Measurements from ENCODE around the gene SLC25A42.
"Not testable (repeated sequence)": the region's sequence is repeated elsewhere in the genome, so short reads cannot be mapped to it uniquely, and the experiment has no call there.

SLC25A42 gene

DNA sequence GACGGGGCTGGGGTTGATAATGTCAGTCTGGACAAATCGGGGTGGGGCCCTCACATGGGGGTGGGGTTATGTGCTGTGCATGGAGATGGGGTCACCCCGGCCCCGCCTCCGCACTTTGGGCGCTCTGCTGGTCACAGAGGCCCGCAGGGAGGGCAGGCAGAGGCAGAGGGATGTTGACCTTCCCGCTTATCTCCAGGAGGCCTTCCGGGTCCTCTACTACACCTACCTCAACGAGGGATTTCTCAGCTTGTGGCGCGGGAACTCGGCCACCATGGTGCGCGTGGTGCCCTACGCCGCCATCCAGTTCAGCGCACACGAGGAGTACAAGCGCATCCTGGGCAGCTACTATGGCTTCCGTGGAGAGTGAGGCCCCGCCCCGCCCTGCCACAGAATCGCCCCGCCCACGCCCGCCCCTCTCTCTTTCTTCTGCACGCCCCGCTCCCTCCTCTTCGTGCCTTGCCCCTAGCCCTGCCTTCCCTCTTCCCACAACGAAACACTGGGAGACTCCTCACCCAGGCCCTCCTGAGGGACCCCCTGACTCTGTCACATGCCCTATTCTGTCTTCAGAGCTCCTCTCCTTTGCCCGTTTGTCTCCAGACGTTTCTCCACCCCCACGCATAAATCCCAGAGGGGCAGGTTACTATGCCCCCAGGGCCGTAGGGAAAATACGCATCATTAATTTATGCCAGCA, 41.7 kb downstream of the SLC25A42 start:
- no peak for DNase-seq (ENCODE audit: low read depth)

DNA sequence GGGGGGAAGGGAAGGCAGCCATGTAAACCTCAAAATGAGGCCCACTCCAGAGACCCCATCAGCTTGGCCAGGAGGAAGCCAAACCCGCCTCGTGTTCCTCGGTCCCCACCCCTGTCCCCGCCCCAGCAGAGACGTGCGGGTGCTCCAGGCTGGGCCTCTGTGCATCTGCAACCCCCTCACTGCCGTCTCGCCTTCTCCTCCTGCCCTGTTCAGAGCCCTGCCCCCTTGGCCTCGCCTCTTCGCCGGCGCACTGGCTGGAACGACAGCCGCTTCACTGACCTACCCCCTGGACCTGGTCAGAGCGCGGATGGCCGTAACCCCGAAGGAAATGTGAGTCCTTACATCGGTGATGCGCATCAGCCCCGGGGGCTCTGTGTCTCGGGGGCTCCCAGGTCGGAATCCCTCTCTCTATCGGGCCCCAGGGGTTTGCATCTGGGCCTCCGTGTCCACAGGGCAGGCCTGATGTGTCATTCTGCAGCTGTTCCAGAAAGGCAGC, 42.3 kb downstream of the SLC25A42 start:
- no peak for DNase-seq (ENCODE audit: low read depth)

DNA sequence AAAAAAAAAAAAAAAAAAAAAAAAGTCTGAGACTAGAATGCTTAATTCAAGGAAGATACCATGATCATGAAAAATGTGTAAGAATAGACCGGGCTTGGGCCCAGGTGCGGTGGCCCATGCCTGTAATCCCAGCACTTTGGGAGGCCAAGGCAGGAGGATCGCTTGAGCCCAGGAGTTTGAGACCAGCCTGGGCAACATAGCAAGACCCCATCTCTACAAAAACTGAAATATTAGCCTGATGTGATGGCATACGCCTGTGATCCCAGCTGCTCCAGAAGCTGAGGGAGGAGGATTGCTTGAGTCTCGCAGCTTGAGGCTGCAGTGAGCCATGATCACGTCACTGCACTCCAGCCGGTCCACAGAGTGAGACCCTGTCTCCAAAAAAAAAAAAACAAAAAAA, 43.1 kb downstream of the SLC25A42 start:
- DNase-seq (ENCODE audit: low read depth) = not testable (repeated sequence)

DNA sequence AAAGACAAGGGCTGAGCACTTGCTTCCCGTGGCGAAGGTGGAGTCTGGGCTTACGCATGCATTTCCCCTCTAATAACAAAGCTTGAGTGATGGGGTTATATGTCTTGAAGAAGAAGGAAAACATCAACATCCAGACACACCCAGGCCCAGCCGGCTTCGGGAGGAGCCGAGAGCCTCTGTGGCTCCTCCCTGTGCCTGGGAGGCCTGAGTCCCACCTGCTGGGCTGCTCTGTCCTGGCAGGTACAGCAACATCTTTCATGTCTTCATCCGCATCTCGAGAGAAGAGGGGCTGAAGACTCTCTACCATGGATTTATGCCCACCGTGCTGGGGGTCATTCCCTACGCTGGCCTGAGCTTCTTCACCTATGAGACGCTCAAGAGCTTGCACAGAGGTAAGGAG, 43.9 kb downstream of the SLC25A42 start:
- no peak for DNase-seq (ENCODE audit: low read depth)

DNA sequence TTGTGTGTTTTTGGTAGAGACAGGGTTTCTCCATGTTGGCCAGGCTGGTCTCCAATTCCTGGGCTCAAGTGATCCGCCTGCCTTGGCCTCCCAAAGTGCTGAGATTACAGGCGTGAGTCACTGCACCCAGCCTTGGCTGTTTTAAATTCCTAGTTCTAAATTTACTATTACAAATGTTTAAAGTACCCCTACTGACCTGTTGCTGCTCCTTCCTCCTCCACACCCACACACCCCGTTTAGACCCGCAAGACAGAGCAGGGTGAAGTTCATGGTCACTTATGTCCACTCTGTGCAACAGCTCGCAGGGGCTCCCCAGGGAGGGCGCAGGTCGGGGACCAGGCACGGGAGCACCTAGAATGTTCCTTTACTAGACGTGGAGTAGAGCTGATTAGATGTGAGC, 45.8 kb downstream of the SLC25A42 start:
- DNase-seq (ENCODE audit: low read depth) = no peak

DNA sequence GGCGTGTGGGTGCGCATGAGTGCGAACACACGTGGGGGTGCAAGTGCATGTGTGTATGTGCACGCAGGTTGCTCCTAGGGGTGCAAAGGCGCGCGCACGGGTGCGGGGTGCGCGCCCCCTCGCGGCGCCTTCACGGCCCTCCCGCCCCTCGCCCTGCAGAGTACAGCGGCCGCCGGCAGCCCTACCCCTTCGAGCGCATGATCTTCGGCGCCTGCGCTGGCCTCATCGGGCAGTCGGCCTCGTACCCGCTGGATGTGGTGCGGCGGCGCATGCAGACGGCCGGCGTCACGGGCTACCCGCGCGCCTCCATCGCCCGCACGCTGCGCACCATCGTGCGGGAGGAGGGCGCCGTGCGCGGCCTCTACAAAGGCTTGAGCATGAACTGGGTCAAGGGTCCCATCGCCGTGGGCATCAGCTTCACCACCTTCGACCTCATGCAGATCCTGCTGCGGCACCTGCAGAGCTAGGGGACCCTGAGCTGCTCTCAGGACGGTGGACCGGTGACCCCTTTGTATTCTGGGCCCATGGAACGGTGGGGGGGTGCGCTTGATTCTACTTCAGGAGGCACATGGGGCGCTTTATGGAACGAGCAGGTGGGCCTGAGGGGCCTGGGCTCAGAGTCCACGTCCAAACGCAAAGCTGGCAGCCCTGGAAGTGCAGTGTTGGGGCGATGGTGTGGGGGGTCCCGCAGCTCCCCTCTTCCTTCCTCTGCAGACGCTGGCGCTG, 46.8 kb downstream of the SLC25A42 start:
- DNase-seq (ENCODE audit: low read depth) = no peak

DNA sequence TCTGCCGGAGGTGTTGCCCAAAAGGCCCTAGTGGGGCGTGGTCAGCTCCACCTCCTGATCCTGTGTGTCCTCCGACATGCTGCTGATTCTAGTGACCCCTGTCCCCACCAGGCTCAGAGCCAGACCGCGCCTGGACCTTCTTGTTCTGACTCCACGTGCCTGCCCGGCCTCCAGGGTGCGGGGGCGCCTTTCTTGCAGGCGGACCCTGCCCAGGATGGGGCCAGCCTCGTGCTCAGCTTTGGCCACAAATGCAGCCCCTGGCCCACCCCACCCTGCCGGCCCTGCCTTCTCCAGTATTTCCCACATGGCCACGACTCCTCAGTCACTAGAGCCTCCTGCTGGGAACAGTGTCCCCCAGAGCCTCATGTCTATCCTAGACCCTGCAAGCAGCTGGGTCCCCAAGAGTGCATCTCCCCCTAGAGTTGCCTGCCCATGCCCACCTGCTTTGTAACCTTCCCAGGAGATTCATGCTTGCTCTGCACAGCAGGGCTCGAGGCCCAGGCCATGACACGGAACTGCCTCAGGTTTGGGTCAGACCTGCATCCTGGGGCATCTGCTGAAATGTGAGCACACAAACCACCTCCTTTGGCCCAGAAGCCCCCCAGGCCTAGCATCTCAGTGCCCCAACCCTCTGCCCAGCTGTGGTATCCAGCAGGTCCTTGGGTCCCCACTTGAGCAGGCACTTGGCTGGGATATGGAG, 47.5 kb downstream of the SLC25A42 start:
- no peak for DNase-seq (ENCODE audit: low read depth)

DNA sequence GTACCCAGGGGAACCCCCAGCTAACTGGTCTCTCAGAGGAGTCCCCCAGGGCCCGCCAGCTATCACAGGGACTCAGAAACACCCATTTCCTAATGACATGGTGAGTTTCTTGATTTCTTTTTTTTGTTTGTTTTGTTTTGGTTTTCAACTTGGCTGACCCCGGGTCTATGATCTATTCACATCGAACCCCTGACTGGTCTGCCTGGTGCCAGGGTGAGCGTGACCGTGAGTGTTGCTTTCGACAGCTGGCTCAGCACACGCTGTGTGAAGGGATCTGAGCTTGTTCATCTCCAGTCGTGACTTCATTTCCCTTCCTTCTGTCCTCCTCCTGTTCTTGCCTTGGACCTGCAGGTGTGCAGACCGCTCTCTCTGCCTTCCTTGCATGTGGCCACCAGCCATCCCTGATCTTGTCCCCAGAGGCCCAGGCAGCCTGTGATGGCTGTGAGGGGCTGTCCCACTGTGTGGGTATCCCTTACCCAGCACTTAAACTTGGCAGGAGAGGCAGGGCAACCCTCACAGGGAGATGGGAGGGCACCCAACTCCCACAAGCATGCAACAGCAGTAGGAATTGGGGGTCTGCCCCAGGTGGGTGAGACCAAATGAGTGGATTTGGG, 48.3 kb downstream of the SLC25A42 start:
- DNase-seq (ENCODE audit: low read depth) = no peak

DNA sequence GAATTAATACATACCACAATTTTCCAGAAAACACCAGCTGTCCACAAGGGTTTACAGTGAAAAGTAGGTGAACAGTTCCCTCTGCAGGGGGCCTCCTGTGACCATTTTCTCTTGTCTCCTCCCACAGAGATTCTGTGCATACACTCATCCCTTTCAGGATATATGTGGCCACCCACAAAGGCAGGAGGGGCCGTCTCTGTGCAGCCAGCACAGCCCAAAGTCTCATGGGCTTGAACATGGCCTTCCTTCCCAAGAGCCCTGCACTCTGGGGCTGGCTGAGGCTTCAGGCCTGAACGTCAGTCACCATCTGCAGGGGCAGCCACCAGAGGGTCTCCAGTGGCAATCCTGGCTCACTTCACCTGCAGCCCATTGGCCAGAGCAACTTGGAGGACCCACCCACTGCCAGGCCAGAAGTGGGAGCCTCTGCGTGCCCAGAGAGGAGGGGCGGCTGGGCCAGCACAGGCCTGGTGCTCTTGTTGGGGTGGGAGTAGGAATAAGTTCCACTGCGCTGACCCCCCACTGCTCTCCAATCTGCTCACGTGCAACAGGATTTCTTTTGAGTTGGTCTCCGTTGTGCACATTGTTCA, 49.3 kb downstream of the SLC25A42 start:
- DNase-seq (ENCODE audit: low read depth) = no peak

DNA sequence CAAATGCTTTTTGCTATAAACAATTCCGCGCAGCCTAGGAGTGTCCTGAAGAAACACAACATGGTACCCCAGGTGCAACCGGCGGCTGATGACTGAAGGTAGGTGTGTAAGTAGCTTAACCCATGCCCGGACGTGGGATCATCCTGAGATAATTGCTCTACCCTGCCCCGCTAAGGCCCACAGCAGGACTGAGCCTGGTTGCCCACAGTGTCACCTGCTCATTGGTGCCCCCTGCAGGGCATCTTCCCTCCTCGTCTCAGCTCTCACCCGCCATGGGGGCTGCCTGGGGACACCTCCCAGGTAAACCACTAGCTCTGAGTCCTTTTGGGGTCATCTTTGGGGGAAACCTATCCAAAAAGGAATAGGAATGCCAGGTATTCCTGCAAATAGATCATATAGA, 52.2 kb downstream of the SLC25A42 start:
- DNase-seq (ENCODE audit: low read depth) = no peak

DNA sequence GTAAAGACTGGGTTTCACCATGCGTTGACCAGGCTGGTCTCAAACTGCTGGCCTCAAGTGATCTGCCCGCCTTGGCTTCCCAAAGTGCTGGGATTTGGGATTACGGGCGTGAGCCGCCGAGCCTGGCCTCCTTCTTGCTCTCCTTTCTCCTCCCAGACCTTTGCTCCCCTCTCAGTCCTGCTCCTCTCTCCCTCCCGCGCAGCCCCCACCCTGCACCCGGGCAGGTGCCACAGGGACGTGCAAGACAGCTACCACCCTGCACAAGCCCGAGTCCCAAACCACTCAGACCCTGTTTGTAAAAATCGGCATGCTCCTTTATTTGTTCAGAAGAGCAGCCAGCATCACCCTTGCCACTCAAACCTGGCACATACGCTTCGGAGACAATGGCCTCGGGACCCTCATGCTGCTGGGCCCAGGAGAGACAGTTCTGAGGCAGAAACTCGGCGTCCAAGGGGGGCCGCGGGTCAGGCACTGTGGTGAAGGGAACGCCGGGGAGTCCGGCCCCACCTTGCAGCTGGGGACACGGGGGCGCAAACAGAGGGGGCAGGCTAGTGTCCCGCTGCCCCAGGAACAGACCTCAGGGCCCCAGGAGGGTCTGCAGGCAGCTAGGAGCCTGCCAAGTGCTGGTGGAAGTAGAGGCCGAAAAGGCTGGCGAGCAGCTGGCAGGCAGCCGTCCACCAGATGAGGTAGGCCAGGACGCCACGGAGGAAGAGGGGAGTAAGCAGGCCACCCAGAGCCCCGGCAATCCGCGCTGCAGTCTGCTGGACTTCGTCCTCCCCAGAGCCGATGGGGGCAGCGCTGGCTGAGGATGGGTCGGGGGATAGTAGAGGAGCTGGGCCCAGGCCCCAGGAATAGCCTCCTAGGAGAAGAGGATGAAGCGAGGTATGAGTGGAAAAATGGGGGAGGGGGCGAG, 55.8 kb downstream of the SLC25A42 start:
- DNase-seq (ENCODE audit: low read depth) = no peak

DNA sequence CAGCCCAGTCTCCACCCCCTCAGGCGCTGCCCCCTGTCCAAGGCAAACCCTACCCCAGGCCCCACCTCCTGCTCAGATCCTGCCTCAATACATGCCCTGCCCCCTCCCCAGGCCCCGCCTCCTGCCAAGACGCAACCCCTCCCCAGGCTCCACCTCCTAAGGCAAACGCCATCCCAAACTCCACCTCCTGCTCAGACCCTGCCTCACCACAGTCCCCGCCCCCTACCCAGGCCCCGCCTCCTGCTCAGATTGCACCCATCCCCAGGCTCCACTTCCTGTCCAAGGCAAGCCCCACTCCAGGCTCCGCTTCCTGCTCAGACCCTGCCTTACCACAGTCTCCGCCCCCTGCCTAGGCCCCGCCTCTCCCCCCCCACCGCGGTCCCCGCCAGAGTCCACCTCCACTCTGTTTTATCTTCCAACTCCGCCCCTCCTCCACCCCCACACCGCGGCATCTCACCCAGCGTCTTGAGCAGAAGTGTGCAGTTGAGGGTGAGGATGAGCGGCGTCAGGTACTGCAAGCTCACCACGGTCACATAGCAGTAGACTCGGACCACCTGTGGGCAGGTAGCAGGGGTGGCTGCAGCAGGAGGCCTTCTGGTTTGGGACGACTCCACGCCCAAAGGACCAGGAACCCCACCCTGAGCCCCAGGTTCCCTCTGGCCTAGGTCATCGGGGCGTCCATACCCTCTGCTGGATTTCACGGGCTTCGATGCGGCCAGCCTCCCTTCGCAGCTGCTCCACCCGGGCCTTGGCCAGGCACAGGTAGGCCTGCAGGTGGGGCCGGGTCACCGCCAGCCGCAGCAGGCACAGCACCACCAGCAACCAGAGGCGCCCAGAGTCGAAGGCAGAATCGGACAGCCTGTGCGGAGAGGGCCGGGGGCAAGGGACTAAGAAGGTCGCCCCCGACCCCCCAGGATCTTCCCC, 56.8 kb downstream of the SLC25A42 start:
- DNase-seq (ENCODE audit: low read depth) = no peak

DNA sequence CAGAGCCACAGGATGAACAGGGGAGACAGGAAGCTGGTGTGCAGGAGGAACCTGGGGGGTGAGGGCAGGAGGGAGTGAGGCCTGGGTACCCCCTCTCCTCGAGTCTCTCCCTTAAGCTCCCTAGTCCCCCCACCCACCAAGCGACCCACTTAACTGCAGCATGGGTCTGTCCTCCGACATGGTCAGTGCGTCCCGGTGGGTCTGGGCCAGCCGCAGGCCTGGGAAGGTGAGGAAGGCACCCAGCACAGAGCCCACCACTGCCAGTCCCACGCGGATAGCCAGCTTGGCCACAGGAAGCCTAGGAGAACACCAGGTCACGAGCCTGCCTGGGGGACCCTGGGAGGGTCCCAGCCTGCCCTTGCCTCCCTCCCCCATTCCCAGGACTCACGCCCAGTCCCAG, 57.6 kb downstream of the SLC25A42 start:
- no peak for DNase-seq (ENCODE audit: low read depth)

DNA sequence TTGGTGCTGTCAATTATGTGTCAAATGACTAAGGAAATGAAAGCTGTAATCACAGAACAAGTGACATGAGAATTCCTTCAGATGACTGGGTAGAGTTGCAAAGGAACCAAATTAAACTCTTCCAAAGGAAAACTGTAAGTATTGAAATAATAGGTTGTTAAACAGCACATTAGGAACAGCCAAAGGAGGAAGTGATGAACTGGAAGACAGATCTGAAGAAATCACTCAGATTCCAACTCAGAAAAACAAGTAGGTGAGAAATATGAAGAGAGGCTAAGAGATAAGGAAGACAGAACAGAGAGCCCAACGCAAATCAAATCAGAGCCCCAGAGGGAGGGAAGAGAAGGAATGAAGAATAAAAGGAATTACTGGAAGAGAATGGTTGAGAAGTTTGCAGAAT, 59.1 kb downstream of the SLC25A42 start:
- DNase-seq (ENCODE audit: low read depth) = no peak

DNA sequence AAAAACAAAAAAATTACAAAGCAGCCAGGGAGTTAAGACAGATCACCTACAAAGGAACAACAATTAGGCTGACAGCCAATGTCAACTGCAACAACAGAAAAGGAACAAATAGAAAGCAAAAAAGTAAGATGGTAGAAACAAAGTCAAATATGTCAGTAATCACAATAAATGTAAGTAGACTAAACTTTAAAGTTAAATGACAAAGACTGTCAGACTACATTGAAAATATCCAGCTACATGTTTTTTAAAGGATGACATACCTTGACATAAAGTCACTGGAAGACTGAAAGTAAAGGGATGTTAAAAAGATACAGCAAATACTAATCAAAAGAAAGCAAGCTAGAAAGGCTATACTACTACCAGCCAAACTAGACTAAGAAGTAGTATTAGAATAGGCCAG, 59.6 kb downstream of the SLC25A42 start:
- no peak for DNase-seq (ENCODE audit: low read depth)

DNA sequence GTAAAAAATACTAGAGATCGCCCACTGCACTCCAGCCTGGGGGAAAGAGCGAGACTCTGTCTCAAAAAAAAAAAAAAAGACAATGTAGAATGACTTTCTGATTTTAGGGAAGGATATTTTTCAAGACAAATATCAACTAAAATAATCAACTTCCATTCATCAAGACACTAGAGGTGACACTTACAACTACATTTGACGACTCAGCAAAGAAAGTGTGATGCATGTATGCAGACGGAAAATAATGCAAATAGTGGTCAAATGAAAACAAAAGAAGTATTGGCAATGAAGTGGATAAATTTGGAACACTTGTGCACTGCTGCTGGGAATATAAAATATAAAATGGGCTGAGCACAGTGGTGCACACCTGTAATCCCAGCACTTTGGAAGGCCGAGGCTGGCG, 62.3 kb downstream of the SLC25A42 start:
- DNase-seq (ENCODE audit: low read depth) = no peak

DNA sequence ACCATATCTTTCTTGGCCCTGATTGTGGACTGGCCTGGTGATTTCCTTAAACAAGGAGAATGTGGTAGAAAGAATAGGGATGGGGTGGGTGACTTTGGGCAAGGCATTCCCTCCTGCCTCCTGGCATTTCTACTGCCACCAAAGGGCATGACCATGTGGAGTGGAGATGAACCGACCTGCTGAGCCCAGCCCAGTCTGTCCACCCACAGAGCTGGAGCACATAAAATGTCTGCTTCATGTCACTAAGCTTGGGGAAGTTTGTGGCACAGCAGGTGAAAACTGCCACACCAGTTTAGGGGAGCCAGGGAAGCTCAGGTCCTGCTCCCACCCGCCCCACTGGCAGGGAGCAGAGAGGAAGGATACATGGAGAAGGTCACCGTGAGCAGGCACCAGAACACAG, 68.2 kb downstream of the SLC25A42 start:
- DNase-seq (ENCODE audit: low read depth) = no peak

DNA sequence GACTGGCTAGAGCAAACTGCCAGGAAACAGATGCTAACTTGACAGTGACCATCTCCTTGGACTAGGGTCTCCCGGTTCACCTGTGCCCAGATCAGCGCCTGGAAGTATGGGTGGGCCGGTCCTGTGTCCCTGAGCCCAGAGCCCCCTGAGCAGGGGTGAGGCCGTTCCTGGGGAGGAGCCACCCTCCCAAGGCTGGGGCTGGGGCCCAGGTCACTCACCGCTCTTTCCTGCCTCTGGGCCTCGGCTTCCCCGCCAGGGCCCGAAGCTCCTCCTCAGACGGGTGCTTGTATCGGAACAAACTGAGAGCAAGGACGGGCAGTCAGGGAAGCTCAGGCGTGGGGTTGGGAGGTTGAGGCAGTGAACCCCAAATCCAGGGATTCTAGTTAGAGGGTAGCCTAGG, 69.1 kb downstream of the SLC25A42 start:
- no peak for DNase-seq (ENCODE audit: low read depth)

DNA sequence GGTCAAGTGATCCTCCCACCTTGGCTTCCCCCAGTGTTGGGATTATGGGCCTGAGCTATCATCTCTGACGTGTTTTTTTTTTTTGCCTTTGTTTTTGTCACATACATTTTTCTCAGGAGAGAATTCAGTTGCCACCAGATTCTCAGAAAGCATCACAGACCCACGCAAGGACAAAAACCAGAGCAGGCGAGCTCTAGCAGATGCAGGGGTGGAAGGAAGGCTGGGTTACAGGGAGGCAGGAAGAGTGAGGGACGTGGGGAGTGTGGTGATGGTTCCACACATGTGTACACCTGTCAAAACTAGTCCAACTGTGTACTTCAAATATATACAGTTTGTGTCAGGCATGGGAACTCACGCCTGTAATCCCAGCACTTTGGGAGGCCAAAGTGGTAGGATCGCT, 70.2 kb downstream of the SLC25A42 start:
- no peak for DNase-seq (ENCODE audit: low read depth)

DNA sequence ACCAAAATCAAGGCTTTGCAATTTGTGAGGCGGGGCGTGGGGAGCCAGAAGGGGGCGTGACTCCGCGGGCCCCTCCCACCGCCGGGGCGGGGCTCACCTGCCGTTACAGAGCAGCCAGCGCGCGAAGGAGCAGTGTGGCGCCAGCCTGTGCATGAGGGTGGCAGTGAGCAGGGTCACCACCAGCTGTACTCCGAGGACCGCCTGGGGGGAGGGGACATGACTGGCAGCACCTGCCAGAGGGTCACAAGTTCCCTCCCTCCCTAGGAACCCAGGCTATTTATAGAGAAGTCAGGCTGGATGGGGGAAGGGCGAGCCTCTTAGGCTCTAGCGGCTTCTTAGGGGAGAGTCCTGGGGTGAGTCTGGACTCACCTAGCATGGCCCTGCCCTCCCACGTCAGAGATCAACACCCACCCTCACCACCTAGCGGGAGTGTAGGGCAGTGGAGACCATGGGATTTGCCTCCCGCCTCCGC, 70.9 kb downstream of the SLC25A42 start:
- DNase-seq (ENCODE audit: low read depth) = peak; percentile 14
